Measurements from ENCODE around the gene RETSAT. TPM values are rescaled to one million over a fixed set of nuclear protein-coding genes. Genes with fewer than 3 reads are reported as not detected.
A peak's percentile ranks its signal among the peaks of the same experiment; 100 is the strongest.
"Not testable (repeated sequence)": the region's sequence is repeated elsewhere in the genome, so short reads cannot be mapped to it uniquely, and the experiment has no call there.

Gene RETSAT
- total RNA-seq, 2 experiments from 2014 or later = 19.7 to 24.5 TPM

DNA sequence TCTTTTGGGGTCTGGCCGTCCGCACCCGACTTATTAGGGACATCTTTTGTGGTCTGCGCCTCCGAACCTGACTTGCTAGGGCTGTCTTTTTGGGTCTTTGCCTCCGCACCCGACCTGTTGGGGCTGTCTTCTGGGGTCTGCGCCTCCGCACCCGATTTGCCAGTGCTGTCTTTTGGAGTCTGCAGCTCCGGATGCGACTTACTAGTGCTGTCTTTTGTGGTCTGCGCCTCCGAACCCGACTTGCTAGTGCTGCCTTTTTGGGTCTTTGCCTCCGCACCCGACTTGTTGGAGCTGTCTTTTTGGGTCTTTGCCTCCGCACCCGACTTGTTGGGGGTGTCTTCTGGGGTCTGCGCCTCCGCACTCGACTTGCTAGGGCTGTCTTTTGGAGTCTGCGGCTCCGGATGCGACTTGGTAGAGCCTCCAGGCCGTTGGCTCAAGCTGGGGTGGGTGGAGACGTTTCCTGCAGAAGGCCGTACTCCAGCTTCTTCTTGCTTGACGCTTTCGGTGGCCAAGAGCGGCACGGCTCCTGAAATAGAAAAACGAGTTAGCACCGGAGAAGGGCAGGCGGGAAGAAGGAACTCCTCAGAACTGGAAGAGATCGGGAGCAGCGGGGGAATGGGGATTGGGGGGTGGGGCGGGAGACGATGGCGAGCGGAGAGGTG, 27.0 kb downstream of the RETSAT start:
- Mint-ChIP-seq H3K36me3 (ENCODE audit: low read depth) (peaks cover 59% of the 10 kb centered on the region), H3K9me3 (no peaks in the 10 kb centered on the region), H3K4me1 (ENCODE audit: low read depth) (peaks cover 33% of the 10 kb centered on the region), H3K27me3 (ENCODE audit: low read depth) (no peaks in the 10 kb centered on the region), H3K4me3 (peak overlapping the region; percentile 99), H3K27ac (peak overlapping the region; percentile 99)
- DNase-seq = peak; percentile 72
- CTCF ChIA-PET = interaction anchor here (0.7 to 1.7 kb wide), 4 partner anchors 9 to 224 kb away, joined by 3 to 5 read pairs (median 4); no protein-coding TSS in a partner anchor
- intact Hi-C loops (cut with micrococcal nuclease) = loop anchor here (5.0 kb wide), 2 partner anchors 80 to 560 kb away; partner anchors contain the start of gene ST3GAL5

DNA sequence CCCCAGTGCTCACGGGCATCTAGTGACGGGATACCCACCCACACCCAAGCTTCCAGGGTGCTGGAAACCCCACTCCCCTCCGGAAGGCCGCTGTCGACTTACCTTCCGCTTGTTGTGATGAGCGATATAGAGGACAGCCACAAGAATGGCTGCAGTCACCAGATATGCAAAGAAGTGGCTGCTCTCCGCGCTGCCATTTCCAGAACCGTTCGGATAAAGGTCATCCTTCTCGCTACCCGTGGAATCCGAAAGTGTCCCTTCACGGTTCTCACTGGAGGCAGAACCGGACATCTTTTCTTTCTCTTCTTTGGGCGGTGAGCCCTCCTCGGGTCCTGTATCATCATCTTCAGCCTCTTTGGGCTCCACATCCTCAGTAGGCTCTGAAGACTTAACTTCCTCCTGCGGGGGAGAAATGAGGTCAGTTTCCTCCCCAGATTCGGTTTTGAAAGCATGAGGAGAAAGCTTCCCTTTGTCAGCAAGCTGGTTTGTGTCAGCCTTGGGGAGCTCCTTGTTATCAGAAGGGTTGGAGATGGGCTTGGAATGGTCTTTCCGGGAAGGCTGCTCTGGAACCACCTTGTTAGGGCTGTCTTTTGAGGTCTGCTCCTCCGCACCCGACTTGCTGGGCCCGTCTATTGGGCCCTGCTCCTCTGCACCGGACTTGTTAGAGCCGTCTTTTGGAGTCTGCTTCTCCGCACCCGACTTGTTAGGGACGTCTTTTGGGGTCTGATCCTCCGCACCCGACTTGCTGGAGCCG, 27.7 kb downstream of the RETSAT start:
- H3K9me3 Mint-ChIP-seq = no peaks in the 10 kb centered on the region
- CTCF ChIA-PET = interaction anchor here (0.8 to 1.7 kb wide), 4 partner anchors 9 to 35 kb away, joined by 3 to 5 read pairs (median 4); no protein-coding TSS in a partner anchor
- peak; percentile 71 for DNase-seq
- intact Hi-C loops (cut with micrococcal nuclease) = loop anchor here (1.0 to 5.0 kb wide), 3 partner anchors 8 to 561 kb away; partner anchors contain the start of gene ST3GAL5
- H3K27ac Mint-ChIP-seq = peak overlapping the region; percentile 99
- H3K4me1 Mint-ChIP-seq (ENCODE audit: low read depth) = peaks cover 40% of the 10 kb centered on the region
- peaks cover 65% of the 10 kb centered on the region for H3K36me3 Mint-ChIP-seq (ENCODE audit: low read depth)
- H3K27me3 Mint-ChIP-seq (ENCODE audit: low read depth) = no peaks in the 10 kb centered on the region
- H3K4me3 Mint-ChIP-seq = peak overlapping the region; percentile 99

DNA sequence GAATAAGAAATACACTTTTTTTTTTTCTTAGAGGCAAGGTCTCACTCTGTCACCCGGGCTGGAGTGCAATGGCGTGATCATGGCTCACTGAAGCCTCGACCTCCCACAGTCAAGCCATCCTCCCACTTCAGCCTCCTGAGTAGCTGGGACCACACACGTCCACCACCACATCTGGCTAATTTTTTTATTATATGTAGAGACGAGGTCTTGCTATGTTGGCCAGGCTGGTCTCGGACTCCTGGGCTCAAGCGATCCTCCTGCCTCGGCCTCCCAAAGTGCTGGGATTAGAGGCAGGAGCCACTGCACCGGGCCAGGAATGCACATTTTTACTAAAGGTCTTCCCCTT, 28.9 kb downstream of the RETSAT start:
- peaks cover 75% of the 10 kb centered on the region for H3K36me3 Mint-ChIP-seq (ENCODE audit: low read depth)
- DNase-seq = no peak
- CTCF ChIA-PET = interaction anchor here (0.6 kb wide), 1 partner anchor 16 kb away, joined by 5 read pairs; no protein-coding TSS in a partner anchor
- no peaks in the 10 kb centered on the region for H3K27me3 Mint-ChIP-seq (ENCODE audit: low read depth)
- peak overlapping the region; percentile 99 for H3K4me3 Mint-ChIP-seq
- no peaks in the 10 kb centered on the region for H3K9me3 Mint-ChIP-seq
- H3K4me1 Mint-ChIP-seq (ENCODE audit: low read depth) = peaks cover 51% of the 10 kb centered on the region
- intact Hi-C loops (cut with micrococcal nuclease) = loop anchor here (5.0 kb wide), 2 partner anchors 82 to 562 kb away; partner anchors contain the start of gene ST3GAL5
- H3K27ac Mint-ChIP-seq = peak overlapping the region; percentile 99

DNA sequence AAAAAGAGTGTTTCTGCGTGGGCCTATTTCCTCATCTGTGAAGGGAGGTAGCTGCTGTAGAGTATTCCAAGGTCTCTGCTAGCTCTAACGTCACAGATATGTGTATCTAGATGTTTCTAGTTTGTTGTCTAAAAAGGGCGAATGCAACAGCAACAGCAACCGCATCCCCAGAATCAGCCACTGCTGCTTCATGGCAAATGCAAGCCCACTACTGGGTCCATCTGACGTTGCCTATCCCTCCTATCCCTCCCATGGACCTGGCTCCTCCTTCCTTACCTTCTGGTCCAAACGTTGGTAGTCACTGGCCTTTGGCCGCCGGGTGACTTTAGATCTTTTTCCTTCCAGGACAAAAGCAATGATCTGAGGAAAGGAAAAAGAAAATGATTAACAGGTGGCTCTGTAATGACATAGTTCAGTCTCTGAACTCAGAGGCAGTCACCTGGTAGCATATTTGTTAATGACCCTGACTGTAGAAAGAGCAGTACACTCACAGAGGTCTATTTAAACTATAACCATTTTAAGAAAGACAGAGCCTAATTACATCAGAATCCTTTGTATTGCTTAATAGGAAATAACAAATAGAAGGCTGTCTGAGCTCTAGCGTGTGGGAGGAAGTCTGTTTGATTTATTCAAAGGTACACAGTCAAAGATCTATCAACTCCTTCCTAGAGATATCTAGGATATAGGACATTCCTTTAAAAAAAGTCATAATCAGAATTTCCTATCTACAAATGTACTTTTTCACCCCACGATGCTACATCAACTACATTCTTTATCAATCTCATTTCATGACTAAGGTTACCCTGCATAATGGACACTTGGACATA, 29.5 kb downstream of the RETSAT start:
- Mint-ChIP-seq H3K4me3 (peak overlapping the region; percentile 99), H3K27me3 (ENCODE audit: low read depth) (no peaks in the 10 kb centered on the region), H3K4me1 (ENCODE audit: low read depth) (peaks cover 57% of the 10 kb centered on the region), H3K9me3 (no peaks in the 10 kb centered on the region), H3K36me3 (ENCODE audit: low read depth) (peaks cover 81% of the 10 kb centered on the region), H3K27ac (peak overlapping the region; percentile 86)
- no peak for DNase-seq
- intact Hi-C loops (cut with micrococcal nuclease) = loop anchor here (5.0 kb wide), 2 partner anchors 82 to 562 kb away; partner anchors contain the start of gene ST3GAL5
- CTCF ChIA-PET = interaction anchor here (0.6 to 0.7 kb wide), 2 partner anchors 15 to 46 kb away, joined by 4 to 5 read pairs; no protein-coding TSS in a partner anchor

DNA sequence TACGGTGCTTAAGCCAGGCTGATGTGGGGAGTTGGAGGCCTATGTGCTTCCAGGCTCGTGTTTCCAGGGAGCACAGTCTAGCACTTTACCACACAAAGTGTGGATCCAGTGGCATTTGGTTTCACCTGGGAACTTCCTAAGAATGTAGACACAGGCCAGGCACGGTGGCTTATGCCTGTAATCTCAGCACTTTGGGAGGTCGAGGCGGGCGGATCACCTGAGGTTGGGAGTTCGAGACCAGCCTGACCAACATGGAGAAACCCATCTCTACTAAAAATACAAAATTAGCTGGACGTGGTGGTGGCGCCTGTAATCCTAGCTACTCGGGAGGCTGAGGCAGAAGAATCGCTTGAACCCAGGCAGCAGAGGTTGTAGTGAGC, 30.4 kb downstream of the RETSAT start:
- H3K27me3 Mint-ChIP-seq (ENCODE audit: low read depth); DNase-seq; H3K9me3 Mint-ChIP-seq; intact Hi-C loops (cut with micrococcal nuclease): not testable (repeated sequence)
- peak overlapping the region; percentile 86 for H3K27ac Mint-ChIP-seq
- H3K36me3 Mint-ChIP-seq (ENCODE audit: low read depth) = peaks cover 88% of the 10 kb centered on the region
- H3K4me1 Mint-ChIP-seq (ENCODE audit: low read depth) = peaks cover 64% of the 10 kb centered on the region
- H3K4me3 Mint-ChIP-seq = peak overlapping the region; percentile 99
- CTCF ChIA-PET = interaction anchor here (0.7 to 1.0 kb wide), 3 partner anchors 25 to 355 kb away, joined by 3 to 4 read pairs (median 3); no protein-coding TSS in a partner anchor

DNA sequence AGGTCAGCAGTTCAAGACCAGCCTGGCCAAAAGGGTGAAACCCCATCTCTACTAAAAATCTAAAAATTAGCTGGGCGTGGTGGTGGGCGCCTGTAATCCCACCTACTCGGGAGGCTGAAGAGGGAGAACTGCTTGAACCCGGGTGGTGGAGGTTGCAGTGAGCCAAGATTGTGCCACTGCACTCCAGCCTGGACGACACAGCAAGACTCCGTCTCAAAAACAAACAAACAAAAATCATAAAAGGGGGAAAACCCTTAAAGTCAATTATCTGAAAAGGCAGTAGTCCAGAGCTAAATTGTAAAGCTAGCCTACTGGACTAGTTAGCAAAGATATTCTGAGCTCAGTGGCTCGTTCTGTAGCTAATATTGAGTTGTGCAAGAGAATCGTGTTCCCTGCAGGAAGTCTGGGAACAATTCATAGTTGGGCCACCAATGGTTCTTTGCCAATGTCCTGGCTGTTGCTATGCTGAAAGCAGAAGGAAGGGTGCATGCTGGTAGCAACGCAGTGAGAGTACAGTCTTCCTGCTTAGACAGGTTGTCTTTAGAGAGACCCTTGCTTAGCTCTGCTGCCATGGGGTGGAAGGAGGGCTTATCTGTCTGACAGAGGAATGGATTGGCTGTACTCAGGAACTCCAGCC, 30.9 kb downstream of the RETSAT start:
- Mint-ChIP-seq H3K27me3 (ENCODE audit: low read depth) (no peaks in the 10 kb centered on the region), H3K4me3 (peak overlapping the region; percentile 99), H3K36me3 (ENCODE audit: low read depth) (peaks cover 93% of the 10 kb centered on the region), H3K27ac (peak overlapping the region; percentile 86), H3K4me1 (ENCODE audit: low read depth) (peaks cover 67% of the 10 kb centered on the region), H3K9me3 (no peaks in the 10 kb centered on the region)
- no peak for DNase-seq
- intact Hi-C loops (cut with micrococcal nuclease) = no loop called here
- CTCF ChIA-PET = interaction anchor here (0.7 to 1.0 kb wide), 3 partner anchors 24 to 690 kb away, joined by 3 read pairs; no protein-coding TSS in a partner anchor

DNA sequence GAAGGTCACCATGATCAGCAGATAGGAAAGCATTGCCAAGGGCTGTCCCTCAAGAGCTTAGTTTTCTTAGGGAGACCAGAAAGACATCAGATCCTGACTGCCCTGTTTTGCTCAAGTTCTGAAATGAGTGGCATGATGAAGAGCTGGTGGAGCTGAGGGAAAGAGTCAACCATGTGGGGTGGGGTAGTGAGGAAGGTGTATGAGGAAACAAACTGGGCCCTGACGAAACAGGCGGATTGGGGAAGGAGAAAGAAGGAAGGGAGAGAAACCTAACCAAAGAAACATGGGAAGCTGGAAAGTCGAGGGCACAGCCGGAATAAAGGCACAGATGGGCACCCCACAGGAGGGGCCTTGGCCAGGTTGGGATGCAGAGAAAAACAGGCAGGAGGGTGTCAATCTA, 34.5 kb downstream of the RETSAT start:
- peak overlapping the region; percentile 3 for H3K4me3 Mint-ChIP-seq
- no peaks in the 10 kb centered on the region for H3K27me3 Mint-ChIP-seq (ENCODE audit: low read depth)
- peaks cover 67% of the 10 kb centered on the region for H3K36me3 Mint-ChIP-seq (ENCODE audit: low read depth)
- peaks cover 70% of the 10 kb centered on the region for H3K4me1 Mint-ChIP-seq (ENCODE audit: low read depth)
- CTCF ChIA-PET = interaction anchor here (0.5 to 4.5 kb wide), 3 partner anchors 19 to 260 kb away, joined by 3 to 30 read pairs (median 4); no protein-coding TSS in a partner anchor
- H3K27ac Mint-ChIP-seq = peak overlapping the region; percentile 87
- no peaks in the 10 kb centered on the region for H3K9me3 Mint-ChIP-seq
- DNase-seq = no peak
- intact Hi-C loops (cut with micrococcal nuclease) = no loop called here

DNA sequence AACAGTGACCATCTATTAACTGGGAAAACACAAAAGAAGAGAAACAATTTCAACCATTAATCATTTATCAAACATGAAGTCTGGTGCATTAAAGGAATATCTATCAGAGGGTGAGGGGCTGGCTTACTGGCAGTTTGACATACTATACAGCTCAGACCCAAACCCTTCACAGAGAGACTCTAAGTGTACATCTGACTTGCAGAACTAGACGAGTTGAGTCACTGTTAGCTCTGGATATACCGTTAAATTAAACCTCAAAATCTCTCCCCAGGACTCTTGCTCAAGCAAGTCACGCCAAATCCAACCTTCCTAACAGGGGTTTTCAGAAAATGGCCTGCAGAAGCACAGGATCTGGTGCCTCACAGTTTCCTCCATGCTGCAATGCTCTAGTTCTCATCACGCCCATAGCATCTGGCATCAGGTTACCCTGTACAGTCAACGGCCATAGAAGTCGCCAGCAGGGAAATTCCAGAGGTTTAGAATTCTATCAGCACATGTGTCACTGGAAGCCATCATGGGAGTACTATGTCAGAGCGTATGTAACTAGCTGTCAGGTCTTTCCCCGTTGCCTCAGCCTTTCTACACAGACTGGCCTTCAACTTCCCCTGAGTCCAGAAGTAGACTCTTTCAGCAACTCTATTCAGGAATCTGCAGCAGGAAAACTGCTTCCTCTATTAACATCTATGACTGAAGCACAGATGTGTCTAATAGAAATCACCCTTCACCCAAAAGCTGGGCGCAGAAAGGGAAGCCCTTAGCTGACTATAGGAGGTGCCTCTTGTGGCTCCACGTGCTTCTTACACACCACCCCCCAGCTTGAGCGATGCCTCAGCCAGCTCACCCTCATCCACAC, 35.9 kb downstream of the RETSAT start:
- Mint-ChIP-seq H3K36me3 (ENCODE audit: low read depth) (peaks cover 58% of the 10 kb centered on the region), H3K4me3 (peak overlapping the region; percentile 32), H3K9me3 (no peaks in the 10 kb centered on the region), H3K27me3 (ENCODE audit: low read depth) (no peaks in the 10 kb centered on the region), H3K27ac (peak overlapping the region; percentile 88), H3K4me1 (ENCODE audit: low read depth) (peaks cover 59% of the 10 kb centered on the region)
- intact Hi-C loops (cut with micrococcal nuclease) = loop anchor here (1.0 kb wide), 1 partner anchor 8 kb away; no protein-coding TSS in a partner anchor
- DNase-seq = peak; percentile 77
- CTCF ChIA-PET = interaction anchor here (0.7 to 4.5 kb wide), 4 partner anchors 8 to 21 kb away, joined by 3 to 30 read pairs (median 4); no protein-coding TSS in a partner anchor

DNA sequence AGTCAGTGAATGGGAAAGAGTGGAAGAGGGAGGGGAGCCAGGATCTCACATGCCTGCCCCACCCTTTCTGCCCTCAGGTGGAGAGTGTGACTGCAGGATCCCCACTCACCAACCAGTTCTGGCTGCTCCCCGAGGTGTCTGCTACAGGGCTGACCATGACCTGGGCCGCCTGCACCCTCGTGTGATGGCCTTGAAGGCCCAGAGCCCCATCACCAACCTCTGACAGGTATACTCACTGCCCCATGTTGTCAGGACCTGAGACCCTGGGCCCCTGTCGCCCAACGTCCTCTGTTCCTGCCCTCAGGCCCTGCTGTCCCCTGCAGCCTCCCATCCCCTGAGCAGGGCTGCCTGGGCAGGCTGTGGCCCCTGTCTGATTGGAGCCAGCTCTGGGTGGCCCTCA, 38.4 kb downstream of the RETSAT start:
- Mint-ChIP-seq H3K4me1 (ENCODE audit: low read depth) (peaks cover 37% of the 10 kb centered on the region), H3K36me3 (ENCODE audit: low read depth) (peaks cover 36% of the 10 kb centered on the region)
- H3K4me3 Mint-ChIP-seq; CTCF ChIA-PET; H3K27ac Mint-ChIP-seq; DNase-seq; H3K9me3 Mint-ChIP-seq; H3K27me3 Mint-ChIP-seq (ENCODE audit: low read depth); intact Hi-C loops (cut with micrococcal nuclease): not testable (repeated sequence)

DNA sequence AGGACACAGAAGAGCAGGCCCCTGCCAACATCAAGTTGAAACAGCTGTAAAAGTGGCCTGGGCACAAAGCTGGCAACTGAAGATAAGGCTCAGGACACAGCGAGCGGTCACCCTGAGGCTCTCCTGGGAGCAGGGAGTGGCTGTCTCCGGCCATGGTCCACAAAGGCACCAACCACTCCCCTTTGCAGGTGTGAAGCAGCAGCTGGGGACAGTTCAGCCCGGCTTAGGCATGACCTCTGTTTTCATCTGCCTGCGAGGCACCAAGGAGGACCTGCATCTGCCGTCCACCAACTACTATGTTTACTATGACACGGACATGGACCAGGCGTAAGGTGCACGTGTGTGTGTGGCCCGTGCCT, 39.5 kb downstream of the RETSAT start:
- DNase-seq = no peak
- Mint-ChIP-seq H3K27me3 (ENCODE audit: low read depth) (no peaks in the 10 kb centered on the region), H3K4me3 (no peak overlapping the region), H3K36me3 (ENCODE audit: low read depth) (peaks cover 25% of the 10 kb centered on the region), H3K9me3 (no peaks in the 10 kb centered on the region), H3K27ac (peak overlapping the region; percentile 16), H3K4me1 (ENCODE audit: low read depth) (peaks cover 35% of the 10 kb centered on the region)
- CTCF ChIA-PET = interaction anchor here (0.6 to 1.8 kb wide), 2 partner anchors 14 to 16 kb away, joined by 4 to 9 read pairs; no protein-coding TSS in a partner anchor
- intact Hi-C loops (cut with micrococcal nuclease) = no loop called here
